HG03520 (cell line): ENCODE results near the gene MCHR1.

ENCODE experiments used
- ATAC-seq: cut with Tn5 transposase; IDR thresholded peaks from one replicate; pipeline ENCODE4 v1.9.1; 2021; ENCODE audit warnings: mild to moderate bottlenecking, moderate library complexity; ENCODE audit not compliant: unreplicated experiment

Gene MCHR1

DNA sequence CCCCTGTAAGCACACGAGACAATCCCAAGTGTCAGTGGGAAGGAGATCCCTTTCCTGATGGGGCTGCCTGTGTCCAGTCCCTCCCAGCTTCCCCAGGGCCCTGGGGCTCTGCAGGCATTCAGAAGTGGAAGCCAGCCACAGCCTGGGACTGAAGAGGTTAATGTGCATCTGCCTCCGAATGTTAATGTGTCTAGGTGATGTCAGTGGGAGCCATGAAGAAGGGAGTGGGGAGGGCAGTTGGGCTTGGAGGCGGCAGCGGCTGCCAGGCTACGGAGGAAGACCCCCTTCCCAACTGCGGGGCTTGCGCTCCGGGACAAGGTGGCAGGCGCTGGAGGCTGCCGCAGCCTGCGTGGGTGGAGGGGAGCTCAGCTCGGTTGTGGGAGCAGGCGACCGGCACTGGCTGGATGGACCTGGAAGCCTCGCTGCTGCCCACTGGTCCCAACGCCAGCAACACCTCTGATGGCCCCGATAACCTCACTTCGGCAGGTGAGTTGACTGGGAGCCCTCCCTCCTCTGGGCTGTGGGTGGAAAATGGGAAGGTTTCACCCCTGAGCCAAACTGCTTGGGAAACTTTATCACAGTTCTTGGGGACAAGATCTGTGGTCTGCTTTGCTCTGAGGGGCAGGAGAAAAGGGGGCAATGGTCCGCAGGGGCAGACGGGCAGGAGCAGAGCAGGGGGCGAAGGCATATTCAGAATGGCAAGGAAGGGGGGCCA lies at the start of gene MCHR1:
Gene MCHR1 (plus strand): TSS at position 236 of the 715 bp plus-strand sequence. CDS start 169 bp downstream, at position 405.
- no peak for ATAC-seq

- no peak for ATAC-seq
Measured at GRCh38 chr22:40631925-40632324, 47.4 kb upstream of the MCHR1 start.

DNA sequence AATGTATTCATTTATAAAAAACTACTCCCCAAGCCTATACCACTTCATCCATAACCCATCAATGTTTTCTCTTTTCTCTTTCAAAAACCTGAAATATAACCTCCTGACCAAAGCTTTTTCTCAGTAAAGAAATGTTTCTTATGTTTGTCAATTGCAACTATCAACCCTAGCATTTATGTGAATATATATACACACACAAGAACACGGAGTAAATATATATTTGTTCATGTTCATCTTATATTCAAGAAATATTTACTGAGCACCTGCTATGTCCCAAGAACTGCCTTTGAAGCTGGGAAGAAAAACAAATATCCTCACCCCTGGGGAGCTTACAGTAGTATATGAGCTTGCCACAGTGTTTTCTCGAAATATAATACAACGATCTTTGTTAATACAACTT lies 46.2 kb upstream of the MCHR1 start:
- ATAC-seq: no peak

GRCh38 chr22:40634119-40634903 lies 45.0 kb upstream of the MCHR1 start:
- no peak for ATAC-seq

GRCh38 chr22:40635043-40635939 lies 44.0 kb upstream of the MCHR1 start:
- ATAC-seq: no peak

GRCh38 chr22:40635940-40636379 lies 43.3 kb upstream of the MCHR1 start:
- peak; percentile 7 for ATAC-seq

- ATAC-seq: peak; percentile 83
Measured at GRCh38 chr22:40636380-40637182, 42.7 kb upstream of the MCHR1 start, which contains the start of gene MRTFA. Gene MRTFA, minus strand, starts transcription at chr22:40636719.

DNA sequence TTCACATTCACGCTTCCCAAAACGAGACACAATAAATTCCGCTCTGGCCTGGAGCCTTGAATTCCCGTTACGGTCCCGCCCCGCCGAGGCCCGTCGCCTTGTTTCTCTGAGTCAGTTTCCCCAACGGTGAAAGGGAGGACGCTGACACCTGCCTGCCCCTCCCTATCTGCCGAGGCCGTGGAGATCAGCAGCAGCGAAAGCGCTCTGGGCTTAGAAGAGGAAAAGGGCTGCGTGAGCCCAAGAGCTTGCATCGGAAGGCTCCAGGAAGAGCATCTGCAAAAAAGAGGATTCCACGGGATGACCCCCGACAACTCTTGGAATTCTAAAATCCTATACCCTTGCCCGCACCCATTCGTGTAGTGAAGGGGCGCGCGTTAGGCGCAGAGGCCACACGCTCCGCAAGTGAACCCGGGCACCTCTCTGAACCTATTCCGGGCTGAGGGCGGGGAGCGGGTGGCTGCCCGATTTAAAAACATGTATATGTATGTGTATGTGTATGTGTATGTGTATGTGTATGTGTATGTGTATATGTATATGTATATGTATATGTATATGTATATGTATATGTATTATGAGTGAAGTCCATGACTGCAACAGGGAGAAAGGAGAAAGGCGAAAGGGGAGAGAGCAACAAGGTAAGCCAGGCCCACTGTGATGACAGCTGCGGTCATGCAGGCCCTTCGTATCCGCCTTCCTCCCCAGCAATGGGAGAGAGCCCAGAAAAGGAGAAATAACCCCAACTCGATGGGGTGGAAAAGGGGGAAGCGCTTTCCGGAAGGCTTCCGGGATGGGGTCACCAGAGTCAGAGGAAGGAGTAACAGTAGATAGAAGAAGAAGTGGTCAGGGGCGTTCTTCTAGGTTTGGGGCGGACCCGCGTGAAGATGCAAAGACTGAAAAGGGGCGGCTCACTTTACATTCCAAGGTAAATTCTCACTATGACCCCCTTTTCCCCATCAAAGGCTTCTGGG lies 41.8 kb upstream of the MCHR1 start:
- ATAC-seq: peak; percentile 2

GRCh38 chr22:40638261-40638660 lies 41.0 kb upstream of the MCHR1 start:
- ATAC-seq: no peak

DNA sequence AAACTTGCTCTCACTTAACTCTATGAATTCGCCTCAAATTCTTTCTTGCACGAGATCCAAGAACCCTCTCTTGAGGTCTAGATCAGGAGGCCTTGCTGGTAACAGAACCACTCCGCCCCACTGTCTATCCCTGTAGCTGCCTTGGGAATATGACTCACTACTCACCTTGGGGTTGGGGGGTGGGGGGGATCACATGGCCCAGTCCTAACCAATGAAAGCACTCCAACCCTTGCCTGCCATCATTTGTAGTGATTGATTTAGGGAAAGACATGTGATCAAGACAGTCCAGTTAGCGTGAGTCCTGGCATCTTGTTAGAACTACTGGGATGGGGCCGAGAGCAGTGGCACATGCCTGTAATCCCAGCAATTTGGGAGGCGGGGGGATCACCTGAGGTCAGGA lies 38.0 kb upstream of the MCHR1 start:
- ATAC-seq: no peak

DNA sequence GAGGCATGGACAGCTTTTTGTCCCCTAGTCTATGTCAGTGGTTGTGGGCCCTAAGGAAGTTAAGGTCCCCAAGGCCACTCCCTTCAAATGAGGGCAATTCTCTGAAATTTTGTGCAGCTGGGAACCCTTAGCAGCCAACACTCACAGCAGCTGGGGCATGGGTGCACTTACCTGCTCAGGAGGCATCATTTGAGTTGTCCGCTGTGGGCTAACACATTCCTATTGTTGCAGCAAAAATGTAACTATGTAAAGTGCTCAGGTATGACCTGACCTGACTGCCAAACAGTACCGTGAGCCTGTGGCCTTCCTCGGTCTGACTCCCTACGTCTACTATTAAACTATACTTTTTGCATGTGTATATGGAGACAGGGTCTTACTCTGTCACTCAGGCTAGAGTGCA lies 37.0 kb upstream of the MCHR1 start:
- ATAC-seq: no peak

GRCh38 chr22:40645579-40646197 lies 33.6 kb upstream of the MCHR1 start:
- ATAC-seq: no peak

GRCh38 chr22:40648386-40648785 lies 30.9 kb upstream of the MCHR1 start:
- no peak for ATAC-seq

GRCh38 chr22:40651057-40651456 lies 28.2 kb upstream of the MCHR1 start:
- ATAC-seq: no peak

- peak; percentile 69 for ATAC-seq
Measured at GRCh38 chr22:40651563-40652501, 27.5 kb upstream of the MCHR1 start.

GRCh38 chr22:40653361-40653760 lies 25.9 kb upstream of the MCHR1 start:
- ATAC-seq: no peak

DNA sequence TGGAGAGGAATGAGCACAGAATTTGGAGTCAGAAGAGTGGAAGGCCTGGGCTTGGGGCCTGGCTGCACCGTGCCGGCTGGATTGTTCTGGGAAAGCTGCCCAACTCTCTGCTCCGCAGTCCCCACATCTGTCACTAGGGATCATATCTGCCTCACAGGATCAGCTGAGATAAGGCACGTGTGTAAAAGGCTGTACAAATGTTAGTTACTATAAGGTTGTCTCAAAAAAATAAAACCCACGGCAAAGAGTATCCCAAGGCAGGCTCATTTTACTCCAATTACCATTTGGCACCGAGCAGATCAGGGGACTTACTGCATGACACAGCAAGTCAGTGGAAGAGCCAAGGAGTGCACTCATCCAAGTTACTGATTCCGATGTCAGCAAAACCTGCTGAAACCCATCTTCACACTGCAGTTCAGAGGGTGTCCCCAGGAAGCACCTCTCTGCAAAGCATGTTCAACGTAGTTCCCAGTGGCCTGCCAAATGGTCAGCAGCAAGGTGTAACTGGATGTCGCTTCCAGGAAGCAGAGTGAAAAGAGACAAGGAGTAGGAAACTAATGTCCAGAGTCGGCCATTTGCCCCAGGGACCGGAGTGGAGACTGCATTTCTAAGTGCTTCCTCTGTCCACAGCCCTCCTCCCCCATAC lies 24.6 kb upstream of the MCHR1 start:
- no peak for ATAC-seq
